Esophagus muscularis mucosa (tissue), 4 donors: Measurements from ENCODE around the gene BRAT1. TPM values are rescaled to one million over a fixed set of nuclear protein-coding genes. Genes with fewer than 3 reads are reported as not detected.

Source experiments
- DNase-seq: peaks from one replicate; pipeline ENCODE4 v3.0.0-alpha.2; 2017; ENCODE audit errors: extremely low spot score
- H3K27ac ChIP-seq, 4 donors: fragments of 200-600 bp; sonication (generic); replicated peaks in 1 of 4; 1 replicate in 3 of 4; 2 replicates in 1 of 4; pipeline ENCODE4 v1.5.1; 2016 to 2019; ENCODE audit warnings: mild to moderate bottlenecking in 1 of 4
- H3K27me3 ChIP-seq, 4 donors: fragments of 200-600 bp; sonication (generic); one replicate each; pipeline versions ENCODE4 v1.5.1 to v1.6.0; 2016 to 2019
- H3K36me3 ChIP-seq, 4 donors: fragments of 200-600 bp; sonication (generic); one replicate each; pipeline ENCODE4 v1.5.1; 2016 to 2019
- H3K4me1 ChIP-seq, 4 donors: fragments of 200-600 bp; sonication (generic); one replicate each; pipeline ENCODE4 v1.5.1; 2016 to 2019
- H3K4me3 ChIP-seq, 4 donors: fragments of 200-600 bp; sonication (generic); 1 replicate in 2 of 4; 2 replicates in 2 of 4; pipeline ENCODE4 v1.5.1; 2016 to 2019; ENCODE audit warnings: mild to moderate bottlenecking in 4 of 4, moderate library complexity in 1 of 4
- H3K9me3 ChIP-seq, 4 donors: fragments of 200-600 bp; sonication (generic); 1 replicate in 3 of 4; 2 replicates in 1 of 4; pipeline ENCODE4 v1.5.1; 2016 to 2019
- EP300 ChIP-seq: sonication (generic); formaldehyde crosslinking; IDR thresholded peaks from one replicate; pipeline ENCODE4 v1.6.1; 2017; ENCODE audit warnings: antibody characterized with exemption
- POLR2A ChIP-seq: fragments of 450-650 bp; IDR thresholded peaks from one replicate; pipeline ENCODE4 v1.6.1; 2017; ENCODE audit warnings: antibody characterized with exemption, moderate library complexity, mild to moderate bottlenecking, low read depth
- POLR2AphosphoS5 ChIP-seq, 2 donors: sonication (generic); formaldehyde crosslinking; IDR thresholded peaks; one replicate each; pipeline ENCODE4 v1.6.1; 2017; ENCODE audit warnings: antibody characterized with exemption in 2 of 2
- WGBS: methylation state at CpG from one replicate; pipeline ENCODE4 v1.1.5; 2018; 5-methylcytosine and 5-hydroxymethylcytosine counted together
- intact Hi-C: fragments of 100-400 bp; cut with DNase I; formaldehyde crosslinking; loops from one replicate; pipeline ENCODE4 v1.15.1; 2023
- total RNA-seq, 4 donors: library from RNA; depleted of rRNA; stranded (reverse); fragments of >200 nt; gene quantifications; one replicate each; pipeline versions ENCODE4 v1.1.0 to v1.2.1, GENCODE V29; 2016
- TF ChIP-seq, protein P1 (sequence below), 3 experiments: fragments of 200-600 bp in 2 of 3; fragments of 450-650 bp in 1 of 3; sonication (generic) in 2 of 3; IDR thresholded peaks; one replicate each; pipeline ENCODE4 v1.5.1; 2017 to 2019; ENCODE audit warnings: antibody characterized with exemption in 3 of 3, mild to moderate bottlenecking in 2 of 3, moderate library complexity in 1 of 3

The BRAT1 gene
- total RNA-seq, 4 donors from 2014 or later: 22.0 to 43.8 (median 32.7) TPM

DNA sequence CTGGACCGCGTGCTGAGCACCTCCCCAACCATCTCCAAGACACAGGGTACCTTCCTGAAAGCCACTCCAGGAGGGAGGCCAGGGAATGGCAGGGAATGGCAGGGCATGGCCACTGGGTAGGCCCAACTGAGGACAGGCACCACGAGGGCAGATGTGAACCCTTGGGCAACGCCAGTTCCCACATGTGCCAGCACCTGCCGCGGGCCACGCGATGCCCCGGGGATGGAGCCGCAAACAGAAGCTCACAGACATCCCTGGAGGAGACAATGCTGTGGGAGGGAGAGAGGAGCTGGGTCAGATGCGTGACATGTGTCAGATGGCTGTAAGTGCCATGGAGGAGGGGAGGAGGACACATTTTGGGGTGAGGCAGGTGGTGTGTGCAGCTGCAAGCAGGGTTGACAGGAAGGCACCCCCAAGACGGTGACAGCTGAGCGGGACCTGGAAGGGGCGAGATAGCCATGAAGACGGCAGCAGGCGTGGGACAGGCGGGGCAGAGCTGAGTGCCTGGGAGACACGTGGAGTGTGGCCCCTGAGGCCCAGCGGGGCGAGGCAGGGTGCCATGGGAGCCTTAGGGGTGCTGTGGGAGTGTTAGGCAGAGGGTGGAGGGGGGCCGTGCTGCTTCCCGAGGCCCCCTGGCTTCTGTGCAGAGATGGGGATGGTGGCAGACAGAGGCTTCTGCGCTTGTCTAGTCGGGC is 31.1 kb upstream of the BRAT1 start:
- TF ChIP-seq, protein P1, sequence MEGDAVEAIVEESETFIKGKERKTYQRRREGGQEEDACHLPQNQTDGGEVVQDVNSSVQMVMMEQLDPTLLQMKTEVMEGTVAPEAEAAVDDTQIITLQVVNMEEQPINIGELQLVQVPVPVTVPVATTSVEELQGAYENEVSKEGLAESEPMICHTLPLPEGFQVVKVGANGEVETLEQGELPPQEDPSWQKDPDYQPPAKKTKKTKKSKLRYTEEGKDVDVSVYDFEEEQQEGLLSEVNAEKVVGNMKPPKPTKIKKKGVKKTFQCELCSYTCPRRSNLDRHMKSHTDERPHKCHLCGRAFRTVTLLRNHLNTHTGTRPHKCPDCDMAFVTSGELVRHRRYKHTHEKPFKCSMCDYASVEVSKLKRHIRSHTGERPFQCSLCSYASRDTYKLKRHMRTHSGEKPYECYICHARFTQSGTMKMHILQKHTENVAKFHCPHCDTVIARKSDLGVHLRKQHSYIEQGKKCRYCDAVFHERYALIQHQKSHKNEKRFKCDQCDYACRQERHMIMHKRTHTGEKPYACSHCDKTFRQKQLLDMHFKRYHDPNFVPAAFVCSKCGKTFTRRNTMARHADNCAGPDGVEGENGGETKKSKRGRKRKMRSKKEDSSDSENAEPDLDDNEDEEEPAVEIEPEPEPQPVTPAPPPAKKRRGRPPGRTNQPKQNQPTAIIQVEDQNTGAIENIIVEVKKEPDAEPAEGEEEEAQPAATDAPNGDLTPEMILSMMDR (IDR thresholded peaks at IDR 0.05): no peak
- TF ChIP-seq POLR2A: no peak
- no peak for TF ChIP-seq EP300
- TF ChIP-seq POLR2AphosphoS5 (IDR thresholded peaks at IDR 0.05): no peak
- 95% methylated on average over 19 of the region's 24 CpGs for WGBS
- no peaks in the 10 kb centered on the region for H3K4me1 ChIP-seq
- DNase-seq: no peak
- H3K4me3 ChIP-seq: no peak overlapping the region
- H3K9me3 ChIP-seq: no peaks in the 10 kb centered on the region
- no peak overlapping the region for H3K27ac ChIP-seq
- no peaks in the 10 kb centered on the region for H3K27me3 ChIP-seq
- intact Hi-C loops: no loop called here
- H3K36me3 ChIP-seq: peaks cover 19 to 82% (median 63%) of the 10 kb centered on the region in 4 donors

DNA sequence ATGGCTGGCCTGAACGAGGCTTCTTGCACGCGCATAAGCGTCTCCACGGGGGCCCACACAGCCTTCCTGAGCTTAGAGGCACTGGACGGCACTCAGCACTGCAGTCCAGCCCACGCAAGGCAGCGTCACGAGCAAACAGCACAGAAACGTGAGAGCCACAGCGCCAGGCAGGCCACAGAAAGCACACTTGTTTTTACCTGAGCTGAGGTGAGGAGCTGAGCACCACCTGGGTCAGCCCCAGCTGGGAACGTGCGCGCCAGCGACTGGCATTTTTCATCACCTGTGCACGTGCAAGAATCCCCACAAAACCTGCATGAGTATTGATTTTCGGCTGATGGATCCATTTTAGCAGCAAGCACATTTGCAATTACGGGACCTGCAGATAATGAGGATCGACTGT is 30.1 kb upstream of the BRAT1 start:
- no peaks in the 10 kb centered on the region for H3K27me3 ChIP-seq
- WGBS: 95% methylated on average over 18 of the region's 19 CpGs
- no peak for DNase-seq
- H3K4me3 ChIP-seq: no peak overlapping the region
- H3K4me1 ChIP-seq: no peaks in the 10 kb centered on the region
- H3K27ac ChIP-seq: no peak overlapping the region
- peaks cover 15 to 72% (median 55%) of the 10 kb centered on the region in 4 donors for H3K36me3 ChIP-seq
- no peak for TF ChIP-seq POLR2A
- TF ChIP-seq POLR2AphosphoS5 (IDR thresholded peaks at IDR 0.05): no peak
- TF ChIP-seq, protein P1 (IDR thresholded peaks at IDR 0.05): no peak
- TF ChIP-seq EP300: no peak
- no peaks in the 10 kb centered on the region for H3K9me3 ChIP-seq
- intact Hi-C loops: no loop called here

DNA sequence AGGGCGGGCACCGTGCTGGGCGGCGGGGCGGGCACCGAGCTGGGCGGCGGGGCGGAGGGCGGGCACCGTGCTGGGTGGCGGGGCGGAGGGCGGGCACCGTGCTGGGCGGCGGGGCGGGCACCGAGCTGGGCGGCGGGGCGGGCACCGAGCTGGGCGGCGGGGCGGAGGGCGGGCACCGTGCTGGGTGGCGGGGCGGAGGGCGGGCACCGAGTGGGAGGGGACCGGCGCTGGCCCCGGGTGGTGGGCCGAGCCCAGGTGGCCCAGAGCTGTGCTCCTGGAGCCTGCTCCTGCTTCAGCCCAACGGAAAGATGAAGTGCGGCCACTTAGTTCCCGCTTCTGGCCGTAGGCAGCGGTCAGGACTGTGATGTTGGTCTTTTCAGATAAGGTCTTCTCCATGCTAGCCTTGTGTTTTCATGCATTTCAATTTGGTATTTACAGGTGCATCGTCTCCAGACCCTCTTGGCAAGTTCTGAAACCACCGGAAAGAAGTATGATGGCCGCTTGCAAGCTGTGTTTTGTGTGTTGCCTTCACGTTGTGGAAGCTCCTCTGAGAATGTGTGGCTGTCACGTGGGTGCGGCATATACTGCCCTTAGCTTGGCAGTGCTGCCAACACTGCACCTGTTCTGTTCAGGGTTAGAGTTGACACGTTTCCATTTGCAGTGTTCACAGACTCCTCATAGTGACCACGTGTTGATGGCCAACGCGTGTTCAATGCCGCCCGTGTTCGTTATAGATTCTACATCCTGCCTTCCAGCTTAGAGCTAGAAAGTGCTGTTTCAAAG is 28.7 kb upstream of the BRAT1 start:
- TF ChIP-seq EP300 (no peak), POLR2AphosphoS5 (IDR thresholded peaks at IDR 0.05) (no peak), POLR2A (no peak)
- TF ChIP-seq, protein P1 (IDR thresholded peaks at IDR 0.05): no peak
- H3K9me3 ChIP-seq: no peaks in the 10 kb centered on the region
- H3K27me3 ChIP-seq: no peaks in the 10 kb centered on the region
- WGBS: 95% methylated on average over 26 of the region's 54 CpGs
- H3K36me3 ChIP-seq: peaks cover 13 to 67% (median 55%) of the 10 kb centered on the region in 4 donors
- no peak for DNase-seq
- no peak overlapping the region for H3K27ac ChIP-seq
- no peak overlapping the region for H3K4me3 ChIP-seq
- no peaks in the 10 kb centered on the region for H3K4me1 ChIP-seq
- intact Hi-C loops: no loop called here

DNA sequence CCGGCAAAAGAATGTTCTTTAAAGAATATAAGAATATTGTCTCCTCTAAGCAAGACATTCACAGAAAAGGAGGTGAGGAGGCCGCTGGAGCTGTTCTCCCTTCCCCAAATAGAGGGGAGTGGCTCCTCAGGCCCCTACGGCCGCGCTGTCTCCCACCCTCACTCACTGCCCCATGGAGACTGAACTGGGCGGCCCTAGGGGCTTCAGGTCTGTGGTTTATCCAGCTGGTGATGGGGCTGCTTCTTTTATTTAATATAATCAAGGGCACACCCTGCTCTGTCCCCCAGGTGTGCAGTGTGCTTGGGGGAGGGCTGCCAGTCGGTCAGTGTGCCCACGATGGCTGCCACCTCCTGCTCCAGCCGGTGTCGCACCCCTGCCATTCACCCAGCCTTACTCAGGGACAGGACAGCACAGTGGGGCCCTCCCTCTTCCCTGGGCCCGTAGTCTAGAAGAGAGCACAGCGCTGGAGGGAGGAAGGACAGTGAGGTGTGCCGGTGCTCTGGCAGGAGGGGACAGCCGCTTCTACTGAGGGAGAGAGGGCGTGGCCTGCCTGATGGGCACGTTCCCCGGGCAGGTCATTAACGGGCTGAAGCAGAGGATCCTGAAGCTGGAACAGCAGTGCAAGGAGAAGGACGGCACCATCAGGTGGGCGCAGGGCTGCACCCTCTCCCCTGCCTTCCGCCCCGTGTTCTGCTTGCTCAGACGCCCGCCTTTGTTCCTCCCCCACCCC is 26.8 kb upstream of the BRAT1 start:
- Histone ChIP-seq H3K27ac (no peak overlapping the region), H3K9me3 (no peaks in the 10 kb centered on the region), H3K36me3 (peaks cover 20 to 62% (median 50%) of the 10 kb centered on the region in 4 donors), H3K4me3 (no peak overlapping the region), H3K27me3 (no peaks in the 10 kb centered on the region), H3K4me1 (no peaks in the 10 kb centered on the region)
- TF ChIP-seq EP300 (no peak), POLR2AphosphoS5 (IDR thresholded peaks at IDR 0.05) (no peak), POLR2A (no peak)
- TF ChIP-seq, protein P1 (IDR thresholded peaks at IDR 0.05): no peak
- WGBS: 81% methylated on average over 22 of the region's 24 CpGs
- DNase-seq: no peak
- intact Hi-C loops: no loop called here
